GM21529 (cell line): Measurements from ENCODE around the gene ADARB2.

ENCODE experiments used
- ATAC-seq: cut with Tn5 transposase; IDR thresholded peaks from one replicate; pipeline ENCODE4 v1.9.1; 2021; ENCODE audit not compliant: unreplicated experiment

Gene ADARB2

GRCh38 chr10:1154531-1155295 lies 582.6 kb downstream of the ADARB2 start:
- no peak for ATAC-seq

GRCh38 chr10:1153805-1154351 lies 583.4 kb downstream of the ADARB2 start:
- no peak for ATAC-seq

- no peak for ATAC-seq
Measured at GRCh38 chr10:1153251-1153763, 584.0 kb downstream of the ADARB2 start.

GRCh38 chr10:1152386-1153250 lies 584.7 kb downstream of the ADARB2 start:
- no peak for ATAC-seq

GRCh38 chr10:1151076-1152033 lies 586.0 kb downstream of the ADARB2 start:
- peak; percentile 52 for ATAC-seq

GRCh38 chr10:1150638-1150955 lies 586.7 kb downstream of the ADARB2 start:
- ATAC-seq, result no peak

GRCh38 chr10:1149793-1150637 lies 587.3 kb downstream of the ADARB2 start:
- ATAC-seq, result no peak

- no peak for ATAC-seq
Measured at GRCh38 chr10:1148855-1149605, 588.3 kb downstream of the ADARB2 start.

- ATAC-seq, result no peak
Measured at GRCh38 chr10:1147810-1148209, 589.5 kb downstream of the ADARB2 start.

GRCh38 chr10:1142596-1142995 lies 594.7 kb downstream of the ADARB2 start:
- no peak for ATAC-seq

GRCh38 chr10:1141701-1142100 lies 595.6 kb downstream of the ADARB2 start:
- ATAC-seq, result no peak

- no peak for ATAC-seq
Measured at GRCh38 chr10:1141261-1141660, 596.1 kb downstream of the ADARB2 start.

GRCh38 chr10:1138529-1138928 lies 598.8 kb downstream of the ADARB2 start:
- no peak for ATAC-seq

GRCh38 chr10:1137499-1138163 lies 599.7 kb downstream of the ADARB2 start:
- ATAC-seq, result no peak

- ATAC-seq, result no peak
Measured at GRCh38 chr10:1136268-1136667, 601.1 kb downstream of the ADARB2 start.

GRCh38 chr10:1134156-1134555 lies 603.2 kb downstream of the ADARB2 start:
- ATAC-seq, result no peak

GRCh38 chr10:1133495-1134045 lies 603.8 kb downstream of the ADARB2 start:
- ATAC-seq, result no peak

- no peak for ATAC-seq
Measured at GRCh38 chr10:1132584-1132983, 604.7 kb downstream of the ADARB2 start.
